Tibial artery (tissue), 4 donors: Measurements from ENCODE around the gene ARL14EP.

Experiments
- DNase-seq, 2 donors: peaks; one replicate each; pipeline ENCODE4 v3.0.0-alpha.2; 2019
- H3K27ac ChIP-seq, 2 donors: fragments of 200-600 bp; sonication (generic) in 1 of 2; 1 replicate in 1 of 2; 2 replicates in 1 of 2; pipeline ENCODE4 v1.5.1; 2018 to 2019; ENCODE audit warnings: mild to moderate bottlenecking in 1 of 2
- H3K27me3 ChIP-seq, 2 donors: fragments of 200-600 bp; sonication (generic) in 1 of 2; one replicate each; pipeline versions ENCODE4 v1.5.1 to v1.6.0; 2016 to 2019
- H3K36me3 ChIP-seq, 3 donors: fragments of 200-600 bp; sonication (generic) in 2 of 3; one replicate each; pipeline ENCODE4 v1.5.1; 2016 to 2019; ENCODE audit warnings: mild to moderate bottlenecking in 2 of 3
- H3K4me1 ChIP-seq, 4 donors: fragments of 200-600 bp; sonication (generic) in 2 of 4; 1 replicate in 3 of 4; 2 replicates in 1 of 4; pipeline ENCODE4 v1.5.1; 2016 to 2019
- H3K4me3 ChIP-seq, 2 donors: fragments of 200-600 bp; sonication (generic) in 1 of 2; 1 replicate in 1 of 2; 2 replicates in 1 of 2; pipeline ENCODE4 v1.5.1; 2018 to 2019; ENCODE audit warnings: mild to moderate bottlenecking in 2 of 2
- H3K9me3 ChIP-seq, 3 donors: fragments of 200-600 bp; sonication (generic) in 1 of 3; one replicate each; pipeline ENCODE4 v1.5.1; 2016 to 2019
- CTCF ChIP-seq, 2 experiments: fragments of 200-600 bp in 1 of 2; fragments of 450-650 bp in 1 of 2; IDR thresholded peaks; one replicate each; pipeline ENCODE4 v1.5.1; 2017 to 2019; ENCODE audit warnings: antibody characterized with exemption in 2 of 2, mild to moderate bottlenecking in 1 of 2, moderate library complexity in 1 of 2
- intact Hi-C: fragments of 100-400 bp; cut with DNase I; formaldehyde crosslinking; loops from one replicate; pipeline ENCODE4 v1.15.0; 2023; ENCODE audit warnings: low total_unique reads

The ARL14EP gene

GRCh38 chr11:30350384-30350783 is 27.5 kb downstream of the ARL14EP start:
- no peak overlapping the region for H3K27ac ChIP-seq
- no peaks in the 10 kb centered on the region for H3K4me1 ChIP-seq
- H3K4me3 ChIP-seq: no peak overlapping the region
- TF ChIP-seq CTCF (IDR thresholded peaks at IDR 0.05): no peak
- DNase-seq: no peak
- intact Hi-C loops: loop anchor here (2.0 kb wide), 1 partner anchor 508 kb away; no protein-coding TSS in a partner anchor
- no peaks in the 10 kb centered on the region for H3K36me3 ChIP-seq
- no peaks in the 10 kb centered on the region for H3K9me3 ChIP-seq
- no peaks in the 10 kb centered on the region for H3K27me3 ChIP-seq

DNA sequence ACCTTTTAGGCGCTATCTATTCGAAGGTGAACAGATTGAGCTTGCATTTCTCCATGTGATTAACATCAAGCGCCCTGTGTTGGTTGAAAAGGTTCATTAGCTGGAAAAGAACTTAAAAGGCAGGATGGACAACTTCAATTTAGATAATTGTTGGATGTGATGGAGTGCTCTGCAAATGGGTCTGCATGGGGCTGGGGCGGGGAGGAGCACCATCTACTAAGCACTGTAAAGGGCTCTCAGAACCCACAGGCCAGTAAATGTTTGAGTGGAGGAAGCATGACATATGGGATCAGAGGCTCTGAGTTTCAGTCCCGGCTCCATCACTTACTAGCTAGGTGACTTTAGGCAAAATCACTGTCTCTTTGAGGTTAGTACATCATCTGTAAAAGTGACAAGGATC is 28.2 kb downstream of the ARL14EP start:
- Histone ChIP-seq H3K4me3 (no peak overlapping the region), H3K27ac (no peak overlapping the region)

GRCh38 chr11:30356391-30356790 is 33.5 kb downstream of the ARL14EP start:
- H3K36me3 ChIP-seq: no peaks in the 10 kb centered on the region

More for the DNA sequence above, 28.2 kb downstream of the ARL14EP start:
- no peaks in the 10 kb centered on the region for H3K9me3 ChIP-seq
- H3K4me1 ChIP-seq: no peaks in the 10 kb centered on the region
- no peak for DNase-seq
- H3K36me3 ChIP-seq: no peaks in the 10 kb centered on the region
- no peaks in the 10 kb centered on the region for H3K27me3 ChIP-seq
- no peak for TF ChIP-seq CTCF (IDR thresholded peaks at IDR 0.05)
- intact Hi-C loops: loop anchor here (2.0 kb wide), 1 partner anchor 508 kb away; no protein-coding TSS in a partner anchor

GRCh38 chr11:30357872-30358271 is 35.0 kb downstream of the ARL14EP start:
- Histone ChIP-seq H3K27ac (no peak overlapping the region), H3K27me3 (no peaks in the 10 kb centered on the region), H3K9me3 (no peaks in the 10 kb centered on the region), H3K4me1 (no peaks in the 10 kb centered on the region), H3K4me3 (no peak overlapping the region), H3K36me3 (no peaks in the 10 kb centered on the region)
- TF ChIP-seq CTCF (IDR thresholded peaks at IDR 0.05): no peak
- intact Hi-C loops: no loop called here
- DNase-seq: no peak

More at GRCh38 chr11:30356391-30356790, 33.5 kb downstream of the ARL14EP start:
- Histone ChIP-seq H3K4me3 (no peak overlapping the region), H3K27ac (no peak overlapping the region), H3K9me3 (no peaks in the 10 kb centered on the region), H3K27me3 (no peaks in the 10 kb centered on the region), H3K4me1 (no peaks in the 10 kb centered on the region)
- intact Hi-C loops: no loop called here
- DNase-seq: no peak
- no peak for TF ChIP-seq CTCF (IDR thresholded peaks at IDR 0.05)

- no peak overlapping the region for H3K27ac ChIP-seq
- TF ChIP-seq CTCF (IDR thresholded peaks at IDR 0.05): no peak
Observed at GRCh38 chr11:30358536-30358935, 35.6 kb downstream of the ARL14EP start.

GRCh38 chr11:30360741-30361140 is 37.8 kb downstream of the ARL14EP start:
- Histone ChIP-seq H3K27me3 (no peaks in the 10 kb centered on the region), H3K4me1 (no peaks in the 10 kb centered on the region), H3K27ac (no peak overlapping the region), H3K36me3 (no peaks in the 10 kb centered on the region), H3K9me3 (no peaks in the 10 kb centered on the region), H3K4me3 (no peak overlapping the region)
- no peak for TF ChIP-seq CTCF (IDR thresholded peaks at IDR 0.05)
- no peak for DNase-seq
- intact Hi-C loops: no loop called here

More at GRCh38 chr11:30358536-30358935, 35.6 kb downstream of the ARL14EP start:
- Histone ChIP-seq H3K4me3 (no peak overlapping the region), H3K4me1 (no peaks in the 10 kb centered on the region), H3K9me3 (no peaks in the 10 kb centered on the region), H3K36me3 (no peaks in the 10 kb centered on the region), H3K27me3 (no peaks in the 10 kb centered on the region)
- intact Hi-C loops: no loop called here
- DNase-seq: no peak
